ENCODE measurements around the gene ESPNL. TPM values are rescaled to one million over a fixed set of nuclear protein-coding genes. Genes with fewer than 3 reads are reported as not detected.

The ESPNL gene
- total RNA-seq, 4 donors from 2014 or later, result 0.78 to 1.3 (median 0.83) TPM; not detected in 1

GRCh38 chr2:238096311-238097011, 3.7 kb upstream of the ESPNL start:
- intact Hi-C loops (cut with DNase I), result no loop called here
- H3K4me1 ChIP-seq, result no peaks in the 10 kb centered on the region
- peak; percentile 74 for DNase-seq (ENCODE audit: extremely low spot score)
- WGBS, result 90% methylated on average over 17 of the region's 22 CpGs
- H3K4me3 ChIP-seq, result no peak overlapping the region
- peaks cover 0 to 12% (median 7%) of the 10 kb centered on the region in 4 donors for H3K36me3 ChIP-seq
- TF ChIP-seq POLR2A (IDR thresholded peaks at IDR 0.05; ENCODE audit: low read depth) (no peak), EP300 (IDR thresholded peaks at IDR 0.05) (no peak), POLR2AphosphoS5 (IDR thresholded peaks at IDR 0.05) (no peak), CTCF (IDR thresholded peaks at IDR 0.05) (no peak)
- no peaks in the 10 kb centered on the region for H3K27me3 ChIP-seq
- H3K9me3 ChIP-seq, result no peaks in the 10 kb centered on the region
- no peak overlapping the region for H3K27ac ChIP-seq (replicated peaks in 1 of 4)

GRCh38 chr2:238097201-238097987, 2.7 kb upstream of the ESPNL start:
- H3K36me3 ChIP-seq, result peaks cover 0 to 10% (median 7%) of the 10 kb centered on the region in 4 donors
- H3K4me1 ChIP-seq, result no peaks in the 10 kb centered on the region
- 91% methylated on average over 15 of the region's 19 CpGs for WGBS
- intact Hi-C loops (cut with DNase I), result no loop called here
- peak; percentile 90 for DNase-seq (ENCODE audit: extremely low spot score)
- H3K4me3 ChIP-seq, result no peak overlapping the region
- no peaks in the 10 kb centered on the region for H3K9me3 ChIP-seq
- no peak overlapping the region for H3K27ac ChIP-seq (replicated peaks in 1 of 4)
- TF ChIP-seq POLR2AphosphoS5 (IDR thresholded peaks at IDR 0.05), result no peak
- TF ChIP-seq POLR2A (IDR thresholded peaks at IDR 0.05; ENCODE audit: low read depth), result no peak
- TF ChIP-seq CTCF (IDR thresholded peaks at IDR 0.05), result no peak
- no peak for TF ChIP-seq EP300 (IDR thresholded peaks at IDR 0.05)
- no peaks in the 10 kb centered on the region for H3K27me3 ChIP-seq

- Histone ChIP-seq H3K27me3 (no peaks in the 10 kb centered on the region), H3K9me3 (no peaks in the 10 kb centered on the region), H3K27ac (replicated peaks in 1 of 4) (peak overlapping the region in 1 of 4 donors; percentile 59), H3K4me1 (no peaks in the 10 kb centered on the region), H3K4me3 (no peak overlapping the region), H3K36me3 (peaks cover 0 to 10% (median 7%) of the 10 kb centered on the region in 4 donors)
- WGBS, result 73% methylated on average over 23 of the region's 37 CpGs
- peak; percentile 89 for DNase-seq (ENCODE audit: extremely low spot score)
- peak in 1 of 2 donors; percentile 15 for TF ChIP-seq POLR2AphosphoS5 (IDR thresholded peaks at IDR 0.05)
- TF ChIP-seq EP300 (IDR thresholded peaks at IDR 0.05), result no peak
- no peak for TF ChIP-seq POLR2A (IDR thresholded peaks at IDR 0.05; ENCODE audit: low read depth)
- intact Hi-C loops (cut with DNase I), result no loop called here
These were observed 1.9 kb upstream of the ESPNL start for GRCh38 chr2:238097988-238098871.

- peaks cover 0 to 10% (median 7%) of the 10 kb centered on the region in 4 donors for H3K36me3 ChIP-seq
- H3K4me3 ChIP-seq, result no peak overlapping the region
- H3K4me1 ChIP-seq, result no peaks in the 10 kb centered on the region
- no peaks in the 10 kb centered on the region for H3K9me3 ChIP-seq
- no peaks in the 10 kb centered on the region for H3K27me3 ChIP-seq
- WGBS, result 83% methylated on average over 13 of the region's 17 CpGs
- peak; percentile 89 for DNase-seq (ENCODE audit: extremely low spot score)
- no peak for TF ChIP-seq POLR2AphosphoS5 (IDR thresholded peaks at IDR 0.05)
- no peak for TF ChIP-seq POLR2A (IDR thresholded peaks at IDR 0.05; ENCODE audit: low read depth)
- TF ChIP-seq EP300 (IDR thresholded peaks at IDR 0.05), result no peak
- intact Hi-C loops (cut with DNase I), result no loop called here
- H3K27ac ChIP-seq (replicated peaks in 1 of 4), result peak overlapping the region in 1 of 4 donors; percentile 59
These were observed 1.0 kb upstream of the ESPNL start for GRCh38 chr2:238098901-238099713.

GRCh38 chr2:238099714-238100048, 459 bp upstream of the ESPNL start:
- Histone ChIP-seq H3K9me3 (no peaks in the 10 kb centered on the region), H3K27me3 (no peaks in the 10 kb centered on the region), H3K27ac (replicated peaks in 1 of 4) (peak overlapping the region in 1 of 4 donors; percentile 59), H3K4me1 (no peaks in the 10 kb centered on the region), H3K36me3 (peaks cover 0 to 6% (median 2%) of the 10 kb centered on the region in 4 donors), H3K4me3 (no peak overlapping the region)
- DNase-seq (ENCODE audit: extremely low spot score), result peak; percentile 84
- intact Hi-C loops (cut with DNase I), result no loop called here
- 87% methylated on average over 7 of the region's 10 CpGs for WGBS
- no peak for TF ChIP-seq CTCF (IDR thresholded peaks at IDR 0.05)
- no peak for TF ChIP-seq EP300 (IDR thresholded peaks at IDR 0.05)
- TF ChIP-seq POLR2A (IDR thresholded peaks at IDR 0.05; ENCODE audit: low read depth), result no peak
- no peak for TF ChIP-seq POLR2AphosphoS5 (IDR thresholded peaks at IDR 0.05)

Measured in esophagus muscularis mucosa (tissue), 4 donors.